GM19438 (cell line): Measurements from ENCODE around the gene TCL1B.
"Not testable (repeated sequence)": the region's sequence is repeated elsewhere in the genome, so short reads cannot be mapped to it uniquely, and the experiment has no call there.

Experiments
- ATAC-seq: cut with Tn5 transposase; IDR thresholded peaks from one replicate; pipeline ENCODE4 v1.9.1; 2021; ENCODE audit warnings: low read depth; ENCODE audit not compliant: unreplicated experiment

TCL1B gene

GRCh38 chr14:95700221-95700976 lies 14.2 kb downstream of the TCL1B start:
- no peak for ATAC-seq

- no peak for ATAC-seq
Observed at GRCh38 chr14:95701846-95702221, 15.6 kb downstream of the TCL1B start.

GRCh38 chr14:95703341-95703740 lies 17.1 kb downstream of the TCL1B start:
- ATAC-seq: no peak

- ATAC-seq: no peak
Observed at GRCh38 chr14:95703805-95704204, 17.6 kb downstream of the TCL1B start.

GRCh38 chr14:95705518-95705917 lies 19.3 kb downstream of the TCL1B start:
- no peak for ATAC-seq

- ATAC-seq: no peak
Observed at GRCh38 chr14:95707327-95707726, 21.1 kb downstream of the TCL1B start.

- no peak for ATAC-seq
Observed at GRCh38 chr14:95710106-95710505, 23.9 kb downstream of the TCL1B start.

GRCh38 chr14:95711476-95712176 lies 25.4 kb downstream of the TCL1B start:
- ATAC-seq: no peak

GRCh38 chr14:95712398-95712797 lies 26.2 kb downstream of the TCL1B start:
- ATAC-seq: no peak

- ATAC-seq: peak; percentile 80
Observed at GRCh38 chr14:95713596-95714371, 27.6 kb downstream of the TCL1B start, which contains the start of gene TCL1A. Gene TCL1A, minus strand, starts transcription at chr14:95714125. Its CDS starts 59 bp downstream, at chr14:95714066.

GRCh38 chr14:95722525-95723190 lies 36.4 kb downstream of the TCL1B start:
- no peak for ATAC-seq

- peak; percentile 72 for ATAC-seq
Observed at GRCh38 chr14:95725685-95726336, 39.6 kb downstream of the TCL1B start.

- ATAC-seq: no peak
Observed at GRCh38 chr14:95727056-95727700, 41.0 kb downstream of the TCL1B start.

GRCh38 chr14:95729402-95730028 lies 43.3 kb downstream of the TCL1B start:
- not testable (repeated sequence) for ATAC-seq

GRCh38 chr14:95730126-95730525 lies 43.9 kb downstream of the TCL1B start:
- no peak for ATAC-seq

- ATAC-seq: no peak
Observed at GRCh38 chr14:95733212-95733611, 47.0 kb downstream of the TCL1B start.

- ATAC-seq: no peak
Observed at GRCh38 chr14:95739356-95739755, 53.1 kb downstream of the TCL1B start.

- no peak for ATAC-seq
Observed at GRCh38 chr14:95741038-95741490, 54.8 kb downstream of the TCL1B start.

- no peak for ATAC-seq
Observed at GRCh38 chr14:95741781-95742180, 55.6 kb downstream of the TCL1B start.
